Mammary epithelial cell (primary cell): ENCODE data around the gene TP53BP2.

Experiments
- CTCF ChIP-seq, 2 donors: IDR thresholded peaks in 1 of 2; conservative IDR thresholded peaks in 1 of 2; 2 replicates each; pipeline ENCODE4 v1.5.1; 2011 to 2012; ENCODE audit warnings: inconsistent platforms in 2 of 2, low read length in 2 of 2, mild to moderate bottlenecking in 2 of 2, control low read depth in 1 of 2, low read depth in 1 of 2; ENCODE audit not compliant: insufficient read depth in 1 of 2; ENCODE audit errors: extremely low read depth in 1 of 2
- EZH2 ChIP-seq: IDR thresholded peaks from 2 replicates; pipeline ENCODE4 v1.6.1; 2012; ENCODE audit warnings: low read length, inconsistent platforms, borderline replicate concordance

- TF ChIP-seq CTCF (conservative IDR thresholded peaks at IDR 0.05 in 1 of 2, IDR thresholded peaks at IDR 0.05 in 1 of 2; ENCODE audit: extremely low read depth in 1 of 2, insufficient read depth in 1 of 2, low read depth in 1 of 2, low read length in 2 of 2), result no peak
- TF ChIP-seq EZH2, result no peak
Measured at GRCh38 chr1:223763881-223764280, 81.9 kb downstream of the TP53BP2 start.
